PC-9 (cell line): Measurements from ENCODE around the gene TRIP13. TPM values are rescaled to one million over a fixed set of nuclear protein-coding genes. Genes with fewer than 3 reads are reported as not detected.
A peak's percentile ranks its signal among the peaks of the same experiment; 100 is the strongest.
"Not testable (repeated sequence)": the region's sequence is repeated elsewhere in the genome, so short reads cannot be mapped to it uniquely, and the experiment has no call there.

ENCODE experiments used
- BruUV-seq: library from RNA; stranded (reverse); fragments of 400-500 nt; replicated peaks from 2 replicates; lab custom pipeline; 2021; lab: Mats Ljungman, UMichigan
- CTCF ChIA-PET: fragments of 300-600 bp; sonication (Branson Sonifier 250); formaldehyde crosslinking; loops from one replicate; lab custom pipeline; 2022; ENCODE audit warnings: antibody characterized with exemption; lab: Charles Lee
- POLR2A ChIA-PET: fragments of 300-600 bp; sonication (Branson Sonifier 250); formaldehyde crosslinking; loops from one replicate; lab custom pipeline; 2022; ENCODE audit warnings: antibody characterized with exemption; ENCODE audit not compliant: unreplicated experiment; lab: Charles Lee
- DNase-seq, 2 experiments: peaks; one replicate each; pipeline versions ENCODE4 v3.0.0 to v3.0.0-alpha.2; 2015 to 2022; ENCODE audit warnings: mixed read lengths in 1 of 2
- H2AFZ ChIP-seq: fragments of 200-600 bp; sonication (generic); 2 replicates; pipeline ENCODE4 v1.8.1; 2017; ENCODE audit warnings: antibody characterized with exemption
- H3F3A ChIP-seq: fragments of 200-600 bp; sonication (generic); 2 replicates; pipeline ENCODE4 v1.8.1; 2017; ENCODE audit warnings: antibody characterized with exemption, mild to moderate bottlenecking, low read depth; ENCODE audit not compliant: insufficient read depth
- H3K27ac ChIP-seq: fragments of 200-600 bp; sonication (generic); 2 replicates; pipeline ENCODE4 v1.6.1; 2016; ENCODE audit warnings: mixed run types
- H3K27me3 ChIP-seq: fragments of 200-600 bp; sonication (generic); 2 replicates; pipeline ENCODE4 v1.6.1; 2016; ENCODE audit warnings: low read depth, mixed run types; ENCODE audit not compliant: insufficient read depth
- H3K36me3 ChIP-seq: fragments of 200-600 bp; sonication (generic); 2 replicates; pipeline ENCODE4 v1.6.1; 2016; ENCODE audit warnings: low read depth, mixed run types
- H3K4me1 ChIP-seq: fragments of 200-600 bp; sonication (generic); replicated peaks from 2 replicates; pipeline ENCODE4 v1.6.1; 2016; ENCODE audit warnings: mixed run types; ENCODE audit not compliant: insufficient read depth
- H3K4me2 ChIP-seq: fragments of 200-600 bp; sonication (generic); 2 replicates; pipeline ENCODE4 v1.6.1; 2017; ENCODE audit warnings: mixed run types
- H3K4me3 ChIP-seq: fragments of 200-600 bp; sonication (generic); 2 replicates; pipeline ENCODE4 v1.6.1; 2016; ENCODE audit warnings: mixed run types
- H3K79me2 ChIP-seq: fragments of 200-600 bp; sonication (generic); 2 replicates; pipeline ENCODE4 v1.6.1; 2017; ENCODE audit warnings: low read depth, mixed run types
- H3K9me2 ChIP-seq: fragments of 200-600 bp; sonication (generic); 2 replicates; pipeline ENCODE4 v1.8.1; 2017; ENCODE audit warnings: mild to moderate bottlenecking; ENCODE audit not compliant: insufficient read depth
- H3K9me3 ChIP-seq: fragments of 200-600 bp; sonication (generic); 2 replicates; pipeline ENCODE4 v1.8.1; 2016; ENCODE audit warnings: low read depth; ENCODE audit not compliant: insufficient read depth
- H4K20me1 ChIP-seq: fragments of 200-600 bp; sonication (generic); 2 replicates; pipeline ENCODE4 v1.8.1; 2017; ENCODE audit not compliant: insufficient read depth
- CTCF ChIP-seq: fragments of 200-600 bp; sonication (generic); conservative IDR thresholded peaks from 2 replicates; pipeline ENCODE4 v1.6.1; 2017; ENCODE audit warnings: mixed run types, antibody characterized with exemption, mild to moderate bottlenecking, moderate library complexity
- EZH2 ChIP-seq: fragments of 200-600 bp; sonication (generic); IDR thresholded peaks from 2 replicates; pipeline ENCODE4 v1.8.0; 2017; ENCODE audit warnings: antibody characterized with exemption, low read depth
- intact Hi-C: fragments of 100-400 bp; cut with micrococcal nuclease; formaldehyde crosslinking; loops from one replicate; pipeline ENCODE4 v1.10.0; 2022; ENCODE audit not compliant: unreplicated experiment
- total RNA-seq: library from RNA; stranded (reverse); gene quantifications from 2 replicates; pipeline ENCODE4 v1.2.3, GENCODE V29; 2021

The TRIP13 gene
- total RNA-seq, 1 experiment from 2014 or later: 74.0 TPM

GRCh38 chr5:934381-934967 lies 41.8 kb downstream of the TRIP13 start:
- H3K79me2 ChIP-seq, DNase-seq, H3K9me2 ChIP-seq, H2AFZ ChIP-seq, H4K20me1 ChIP-seq, H3K36me3 ChIP-seq, POLR2A ChIA-PET, H3K4me2 ChIP-seq, H3K4me1 ChIP-seq, H3K27ac ChIP-seq, intact Hi-C loops, H3K4me3 ChIP-seq, H3F3A ChIP-seq, H3K9me3 ChIP-seq, BruUV-seq: not testable (repeated sequence)
- peaks cover 63% of the 10 kb centered on the region for H3K27me3 ChIP-seq
- CTCF ChIA-PET: interaction anchor here (0.5 to 1.2 kb wide), 9 partner anchors 24 to 714 kb away, joined by 3 to 19 read pairs (median 5); partner anchors contain the start of genes SLC6A19 and TPPP
- peak; percentile 56 for TF ChIP-seq CTCF

- Histone ChIP-seq H3K79me2 (no peaks in the 10 kb centered on the region), H2AFZ (no peak overlapping the region), H3K9me2 (no peaks in the 10 kb centered on the region), H3K27ac (no peak overlapping the region), H3K36me3 (no peaks in the 10 kb centered on the region), H4K20me1 (no peaks in the 10 kb centered on the region), H3K4me1 (0 out of 2 replicates have a peak, but pooled peaks cover 3% of the 10 kb centered on the region), H3K4me3 (no peak overlapping the region), H3K27me3 (peaks cover 67% of the 10 kb centered on the region), H3K9me3 (no peaks in the 10 kb centered on the region), H3K4me2 (no peak overlapping the region), H3F3A (no peaks in the 10 kb centered on the region)
- no TSS peak for BruUV-seq
- intact Hi-C loops: no loop called here
- no peak for DNase-seq
- ChIA-PET POLR2A (no interaction called here), CTCF (interaction anchor here (0.6 to 1.2 kb wide), 2 partner anchors 205 to 213 kb away, joined by 6 to 11 read pairs; no protein-coding TSS in a partner anchor)
- TF ChIP-seq EZH2 (no peak), CTCF (no peak)
These were observed 42.9 kb downstream of the TRIP13 start for GRCh38 chr5:935510-936084.

GRCh38 chr5:936149-937144 lies 43.8 kb downstream of the TRIP13 start:
- H2AFZ ChIP-seq: no peak overlapping the region
- no peaks in the 10 kb centered on the region for H3K36me3 ChIP-seq
- no peaks in the 10 kb centered on the region for H4K20me1 ChIP-seq
- intact Hi-C loops: no loop called here
- H3K9me2 ChIP-seq: no peaks in the 10 kb centered on the region
- no TSS peak for BruUV-seq
- H3K79me2 ChIP-seq: no peaks in the 10 kb centered on the region
- H3K4me2 ChIP-seq: no peak overlapping the region
- no peaks in the 10 kb centered on the region for H3F3A ChIP-seq
- H3K4me3 ChIP-seq: no peak overlapping the region
- no peak overlapping the region for H3K27ac ChIP-seq
- CTCF ChIA-PET: no interaction called here
- DNase-seq: no peak
- TF ChIP-seq CTCF (no peak), EZH2 (no peak)
- POLR2A ChIA-PET: no interaction called here
- H3K27me3 ChIP-seq: peaks cover 67% of the 10 kb centered on the region
- no peaks in the 10 kb centered on the region for H3K9me3 ChIP-seq
- no peaks in the 10 kb centered on the region for H3K4me1 ChIP-seq
